Measurements from ENCODE around the gene FLG2. TPM values are rescaled to one million over a fixed set of nuclear protein-coding genes. Genes with fewer than 3 reads are reported as not detected.
"Not testable (repeated sequence)": the region's sequence is repeated elsewhere in the genome, so short reads cannot be mapped to it uniquely, and the experiment has no call there.

The FLG2 gene
- total RNA-seq, 1 experiment from 2014 or later: not detected

DNA sequence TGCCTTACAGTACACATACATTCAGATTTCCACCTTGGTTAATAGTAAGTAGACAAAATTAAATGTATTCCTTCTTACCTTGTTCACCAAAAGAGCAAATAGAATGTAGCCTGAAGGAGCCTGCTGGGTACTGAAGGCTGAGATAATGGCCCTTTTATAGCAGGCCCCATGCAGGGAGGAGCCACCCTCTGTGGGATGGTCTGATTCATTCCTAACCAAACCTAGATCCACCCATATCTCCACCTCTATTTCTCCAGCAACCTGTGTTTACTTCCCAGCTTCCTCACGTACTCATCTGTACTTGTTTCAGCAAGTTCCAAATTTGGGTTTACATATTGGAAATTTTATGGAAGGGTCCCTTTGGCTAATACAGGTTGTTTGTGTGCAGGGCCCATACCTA is 34.7 kb downstream of the FLG2 start, which contains the start of gene FLG:
Gene FLG, minus strand, starts transcription at position 129 of the 400 bp plus-strand sequence. CDS start 9,783 bp downstream, outside the sequence.
- DNase-seq (ENCODE audit: low spot score): no peak
- in situ Hi-C loops (cut with HindIII; ENCODE audit: low sequenced_read_pairs): no loop called here

DNA sequence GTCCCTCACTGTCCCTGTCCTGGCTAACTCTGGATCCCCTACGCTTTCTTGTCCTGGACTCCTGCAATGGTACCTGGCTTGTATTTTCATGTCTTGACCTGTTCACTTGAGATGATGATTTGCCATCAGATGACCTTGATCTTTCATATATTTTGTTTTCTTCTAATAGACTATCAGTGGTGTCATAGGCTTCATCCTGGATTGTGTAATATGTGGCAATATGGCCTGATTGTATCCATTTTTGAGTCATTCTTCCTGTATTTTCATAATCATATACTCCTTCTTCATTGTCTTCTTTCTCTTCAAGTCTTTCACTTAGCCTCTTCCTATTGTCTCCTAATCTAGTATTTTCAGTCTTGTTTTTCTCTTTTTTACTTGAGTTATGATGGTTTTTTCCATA is 45.8 kb downstream of the FLG2 start:
- in situ Hi-C loops (cut with HindIII; ENCODE audit: low sequenced_read_pairs): no loop called here
- DNase-seq (ENCODE audit: low spot score): no peak

DNA sequence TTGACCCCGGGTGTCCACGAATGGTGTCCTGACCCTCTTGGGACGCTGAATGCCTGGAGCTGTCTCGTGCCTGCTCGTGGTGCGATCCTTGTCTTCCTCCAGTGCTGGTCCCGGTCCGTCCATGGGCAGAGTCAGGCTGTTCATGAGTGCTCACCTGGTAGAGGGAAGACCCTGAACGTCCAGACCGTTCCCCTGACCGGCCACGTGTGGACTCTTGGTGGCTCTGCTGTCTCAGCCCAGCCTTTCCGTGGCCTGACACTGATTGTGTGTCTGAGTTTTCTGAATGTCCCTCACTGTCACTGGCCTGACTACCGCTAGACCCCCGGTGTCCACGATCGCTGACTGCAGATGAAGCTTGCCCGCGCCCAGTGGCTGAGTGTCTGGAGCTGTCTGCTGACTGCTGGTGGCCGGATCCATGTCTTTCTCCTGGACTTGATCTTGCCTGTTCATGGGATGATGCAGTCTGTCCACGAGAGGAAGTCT is 46.4 kb downstream of the FLG2 start:
- in situ Hi-C loops (cut with HindIII; ENCODE audit: low sequenced_read_pairs): no loop called here
- DNase-seq (ENCODE audit: low spot score): no peak

- DNase-seq (ENCODE audit: low spot score); in situ Hi-C loops (cut with HindIII; ENCODE audit: low sequenced_read_pairs): not testable (repeated sequence)
These were observed 47.6 kb downstream of the FLG2 start for GRCh38 chr1:152312169-152312568.

- no peak for DNase-seq (ENCODE audit: low spot score)
- in situ Hi-C loops (cut with HindIII; ENCODE audit: low sequenced_read_pairs): no loop called here
These were observed 49.9 kb downstream of the FLG2 start for GRCh38 chr1:152309955-152310354.

- in situ Hi-C loops (cut with HindIII; ENCODE audit: low sequenced_read_pairs); DNase-seq (ENCODE audit: low spot score): not testable (repeated sequence)
These were observed 50.4 kb downstream of the FLG2 start for GRCh38 chr1:152309320-152309901.

GRCh38 chr1:152308758-152309157 is 51.0 kb downstream of the FLG2 start:
- in situ Hi-C loops (cut with HindIII; ENCODE audit: low sequenced_read_pairs); DNase-seq (ENCODE audit: low spot score): not testable (repeated sequence)

- DNase-seq (ENCODE audit: low spot score); in situ Hi-C loops (cut with HindIII; ENCODE audit: low sequenced_read_pairs): not testable (repeated sequence)
These were observed 51.8 kb downstream of the FLG2 start for GRCh38 chr1:152307970-152308369.

DNA sequence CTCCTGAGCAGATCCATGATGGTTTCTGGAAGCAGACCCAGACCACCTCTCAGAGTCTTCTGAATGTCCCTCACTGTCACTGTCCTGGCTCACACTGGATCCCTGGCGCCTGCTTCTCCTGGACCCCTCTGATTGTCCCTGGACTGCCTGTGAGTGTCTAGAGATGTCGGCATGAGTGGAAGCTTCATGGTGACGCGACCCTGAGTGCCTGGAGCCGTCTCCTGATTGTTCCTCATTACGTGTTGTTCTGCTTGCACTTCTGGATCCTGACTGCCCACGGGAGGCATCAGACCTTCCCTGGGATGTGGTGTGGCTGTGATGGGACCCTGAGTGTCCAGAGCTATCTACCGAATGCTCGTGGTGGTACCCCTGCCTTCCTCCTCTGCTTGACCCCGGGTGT is 53.7 kb downstream of the FLG2 start:
- DNase-seq (ENCODE audit: low spot score); in situ Hi-C loops (cut with HindIII; ENCODE audit: low sequenced_read_pairs): not testable (repeated sequence)

DNA sequence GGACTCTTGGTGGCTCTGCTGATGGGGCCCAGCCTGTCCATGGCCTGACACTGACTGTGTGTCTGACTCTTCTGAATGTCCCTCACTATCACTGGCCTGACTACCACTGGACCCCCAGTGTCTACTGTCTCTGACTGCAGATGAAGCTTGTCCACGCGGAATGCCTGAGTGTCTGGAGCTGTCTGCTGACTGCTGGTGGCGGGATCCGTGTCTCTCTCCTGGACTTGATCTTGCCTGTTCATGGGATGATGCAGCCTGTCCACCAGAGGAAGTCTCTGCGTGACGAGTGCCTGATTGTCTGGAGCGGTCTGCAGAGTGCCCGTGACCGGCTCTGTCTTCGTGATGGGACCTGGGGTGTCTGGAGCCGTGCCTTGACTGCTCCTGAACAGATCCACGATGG is 55.0 kb downstream of the FLG2 start:
- DNase-seq (ENCODE audit: low spot score); in situ Hi-C loops (cut with HindIII; ENCODE audit: low sequenced_read_pairs): not testable (repeated sequence)

DNA sequence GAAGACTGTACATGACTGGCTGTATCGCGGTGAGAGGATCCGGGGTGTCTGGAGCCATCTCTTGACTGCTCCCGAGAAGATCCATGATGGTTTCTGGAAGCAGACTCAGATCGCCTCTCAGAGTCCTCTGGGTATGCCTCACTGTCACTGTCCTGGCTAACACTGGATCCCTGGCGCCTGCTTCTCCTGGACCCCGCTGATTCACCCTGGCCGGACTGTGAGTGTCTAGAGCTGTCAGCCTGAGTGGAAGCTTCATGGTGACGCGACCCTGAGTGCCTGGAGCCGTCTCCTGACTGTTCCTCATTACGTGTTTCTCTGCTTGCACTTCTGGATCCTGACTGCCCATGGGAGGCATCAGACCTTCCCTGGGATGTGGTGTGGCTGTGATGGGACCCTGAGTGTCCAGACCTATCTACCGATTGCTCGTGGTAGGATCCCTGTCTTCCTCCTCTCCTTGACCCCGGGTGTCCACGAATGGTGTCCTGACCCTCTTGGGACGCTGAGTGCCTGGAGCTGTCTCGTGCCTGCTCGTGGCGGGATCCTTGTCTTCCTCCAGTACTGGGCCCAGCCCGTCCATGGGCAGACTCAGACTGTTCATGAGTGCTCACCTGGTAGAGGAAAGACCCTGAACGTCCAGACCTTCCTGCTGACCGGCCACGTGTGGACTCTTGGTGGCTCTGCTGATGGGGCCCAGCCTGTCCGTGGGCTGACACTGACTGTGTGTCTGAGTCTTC is 56.5 kb downstream of the FLG2 start:
- in situ Hi-C loops (cut with HindIII; ENCODE audit: low sequenced_read_pairs): not testable (repeated sequence)

More for the DNA sequence above, 56.5 kb downstream of the FLG2 start:
- DNase-seq (ENCODE audit: low spot score): not testable (repeated sequence)

Other genes with a start within 250 kb of the FLG2 start
- gene TCHH, start 244.6 kb downstream of the FLG2 start, total RNA-seq (2014; rRNA removed; shearing (Covaris generic)): not detected in 2 replicates
- not detected in 2 replicates for gene RPTN, start 200.8 kb downstream of the FLG2 start, total RNA-seq (2014; rRNA removed; shearing (Covaris generic))
- gene HRNR, start 135.8 kb downstream of the FLG2 start, total RNA-seq (2014; rRNA removed; shearing (Covaris generic)): not detected in 2 replicates
- not detected in 2 replicates for gene FLG, start 34.8 kb downstream of the FLG2 start, total RNA-seq (2014; rRNA removed; shearing (Covaris generic))
- not detected in 2 replicates for gene CRNN, start 54.3 kb upstream of the FLG2 start, total RNA-seq (2014; rRNA removed; shearing (Covaris generic))
- gene LCE5A, start 150.8 kb upstream of the FLG2 start, total RNA-seq (2014; rRNA removed; shearing (Covaris generic)): not detected in 2 replicates
- gene CRCT1, start 154.5 kb upstream of the FLG2 start, total RNA-seq (2014; rRNA removed; shearing (Covaris generic)): not detected in 2 replicates
- gene LCE3E, start 206.8 kb upstream of the FLG2 start, total RNA-seq (2014; rRNA removed; shearing (Covaris generic)): not detected in 2 replicates
- gene LCE3D, start 220.5 kb upstream of the FLG2 start, total RNA-seq (2014; rRNA removed; shearing (Covaris generic)): not detected in 2 replicates
- gene LCE3C, start 240.2 kb upstream of the FLG2 start, total RNA-seq (2014; rRNA removed; shearing (Covaris generic)): not detected in 2 replicates